OCI-LY3 (cell line): ENCODE measurements around the gene TCF12.

Experiments used
- EZH2phosphoT487 ChIP-seq: fragments of 200-600 bp; shearing (Covaris generic); IDR thresholded peaks from 2 replicates; pipeline ENCODE4 v1.6.1; 2018; ENCODE audit warnings: antibody characterized with exemption, mixed run types, low read depth
- TF ChIP-seq, protein P1 (sequence below): fragments of 200-600, 300-600 bp; sonication (generic); IDR thresholded peaks from 2 replicates; pipeline ENCODE4 v1.5.1; 2014; ENCODE audit warnings: antibody characterized with exemption, low read length, low read depth

- TF ChIP-seq, protein P1, sequence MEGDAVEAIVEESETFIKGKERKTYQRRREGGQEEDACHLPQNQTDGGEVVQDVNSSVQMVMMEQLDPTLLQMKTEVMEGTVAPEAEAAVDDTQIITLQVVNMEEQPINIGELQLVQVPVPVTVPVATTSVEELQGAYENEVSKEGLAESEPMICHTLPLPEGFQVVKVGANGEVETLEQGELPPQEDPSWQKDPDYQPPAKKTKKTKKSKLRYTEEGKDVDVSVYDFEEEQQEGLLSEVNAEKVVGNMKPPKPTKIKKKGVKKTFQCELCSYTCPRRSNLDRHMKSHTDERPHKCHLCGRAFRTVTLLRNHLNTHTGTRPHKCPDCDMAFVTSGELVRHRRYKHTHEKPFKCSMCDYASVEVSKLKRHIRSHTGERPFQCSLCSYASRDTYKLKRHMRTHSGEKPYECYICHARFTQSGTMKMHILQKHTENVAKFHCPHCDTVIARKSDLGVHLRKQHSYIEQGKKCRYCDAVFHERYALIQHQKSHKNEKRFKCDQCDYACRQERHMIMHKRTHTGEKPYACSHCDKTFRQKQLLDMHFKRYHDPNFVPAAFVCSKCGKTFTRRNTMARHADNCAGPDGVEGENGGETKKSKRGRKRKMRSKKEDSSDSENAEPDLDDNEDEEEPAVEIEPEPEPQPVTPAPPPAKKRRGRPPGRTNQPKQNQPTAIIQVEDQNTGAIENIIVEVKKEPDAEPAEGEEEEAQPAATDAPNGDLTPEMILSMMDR: no peak
- no peak for TF ChIP-seq EZH2phosphoT487
Observed at GRCh38 chr15:57031082-57031481, 112.6 kb downstream of the TCF12 start.
